AG04449 (cell line): ENCODE measurements around the gene CFAP97D2.
"Not testable (repeated sequence)": the region's sequence is repeated elsewhere in the genome, so short reads cannot be mapped to it uniquely, and the experiment has no call there.

ENCODE experiments used
- CTCF ChIA-PET: fragments of 350-600 bp; formaldehyde crosslinking; extraction: SDS; loops from one replicate; lab custom pipeline; 2021; ENCODE audit warnings: antibody characterized with exemption; lab: Yijun Ruan, JAX
- POLR2A ChIA-PET: fragments of 400-600, 350-600 bp; formaldehyde crosslinking; extraction: SDS; loops from one replicate; lab custom pipeline; 2020; ENCODE audit warnings: antibody characterized with exemption, inconsistent platforms; lab: Yijun Ruan, JAX
- DNase-seq: peaks from one replicate; pipeline ENCODE4 v3.0.0-alpha.2; 2010; ENCODE audit warnings: low read depth, low spot score
- H3K4me3 ChIP-seq: 2 replicates; pipeline ENCODE4 v1.5.1; 2011; ENCODE audit warnings: low read depth, mild to moderate bottlenecking, control low read depth, low read length
- TF ChIP-seq, protein P1 (sequence below): IDR thresholded peaks from one replicate; pipeline ENCODE4 v1.5.1; 2011; ENCODE audit warnings: mild to moderate bottlenecking, moderate library complexity, low read length, control low read depth, inconsistent platforms; ENCODE audit not compliant: insufficient read depth; ENCODE audit errors: missing control alignments

The CFAP97D2 gene

DNA sequence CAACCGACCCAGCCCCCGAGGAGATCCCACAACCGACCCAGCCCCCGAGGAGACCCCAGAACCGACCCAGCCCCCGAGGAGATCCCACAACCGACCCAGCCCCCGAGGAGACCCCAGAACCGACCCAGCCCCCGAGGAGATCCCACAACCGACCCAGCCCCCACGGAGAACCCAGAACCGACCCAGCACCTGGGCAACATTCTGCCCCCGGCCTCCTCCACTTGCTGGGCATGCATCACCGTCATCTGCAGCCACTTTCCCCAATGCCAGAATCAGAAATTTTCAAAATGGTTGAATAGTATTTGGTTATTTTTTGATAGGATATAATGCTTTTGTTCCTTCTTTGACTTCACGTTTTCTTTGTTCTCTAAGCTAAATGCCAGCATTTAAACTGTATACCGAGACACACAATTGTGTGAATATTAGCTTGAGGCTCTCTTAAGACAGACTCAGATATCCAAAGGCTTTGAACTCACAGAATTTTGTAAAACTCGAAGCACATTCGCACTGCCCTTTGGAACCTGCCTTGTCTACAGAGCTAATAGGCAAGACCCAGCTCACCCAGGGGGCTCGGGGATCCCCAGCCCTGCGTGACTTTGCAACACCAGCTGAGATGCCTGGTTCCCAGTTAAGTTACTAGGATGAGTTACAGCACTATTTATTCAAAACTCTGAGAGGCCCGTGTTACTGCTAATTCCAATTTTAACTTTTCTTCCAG, 31.1 kb upstream of the CFAP97D2 start:
- ChIA-PET CTCF (no interaction called here), POLR2A (no interaction called here)
- TF ChIP-seq, protein P1, sequence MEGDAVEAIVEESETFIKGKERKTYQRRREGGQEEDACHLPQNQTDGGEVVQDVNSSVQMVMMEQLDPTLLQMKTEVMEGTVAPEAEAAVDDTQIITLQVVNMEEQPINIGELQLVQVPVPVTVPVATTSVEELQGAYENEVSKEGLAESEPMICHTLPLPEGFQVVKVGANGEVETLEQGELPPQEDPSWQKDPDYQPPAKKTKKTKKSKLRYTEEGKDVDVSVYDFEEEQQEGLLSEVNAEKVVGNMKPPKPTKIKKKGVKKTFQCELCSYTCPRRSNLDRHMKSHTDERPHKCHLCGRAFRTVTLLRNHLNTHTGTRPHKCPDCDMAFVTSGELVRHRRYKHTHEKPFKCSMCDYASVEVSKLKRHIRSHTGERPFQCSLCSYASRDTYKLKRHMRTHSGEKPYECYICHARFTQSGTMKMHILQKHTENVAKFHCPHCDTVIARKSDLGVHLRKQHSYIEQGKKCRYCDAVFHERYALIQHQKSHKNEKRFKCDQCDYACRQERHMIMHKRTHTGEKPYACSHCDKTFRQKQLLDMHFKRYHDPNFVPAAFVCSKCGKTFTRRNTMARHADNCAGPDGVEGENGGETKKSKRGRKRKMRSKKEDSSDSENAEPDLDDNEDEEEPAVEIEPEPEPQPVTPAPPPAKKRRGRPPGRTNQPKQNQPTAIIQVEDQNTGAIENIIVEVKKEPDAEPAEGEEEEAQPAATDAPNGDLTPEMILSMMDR = no peak

GRCh38 chr13:114148521-114148855, 30.6 kb upstream of the CFAP97D2 start:
- no peak for DNase-seq
- POLR2A ChIA-PET = no interaction called here
- TF ChIP-seq, protein P1 = no peak
- CTCF ChIA-PET = no interaction called here
- no peak overlapping the region for H3K4me3 ChIP-seq

More for the DNA sequence above, 31.1 kb upstream of the CFAP97D2 start:
- H3K4me3 ChIP-seq = no peak overlapping the region
- DNase-seq = no peak

- H3K4me3 ChIP-seq, DNase-seq, POLR2A ChIA-PET, CTCF ChIA-PET: not testable (repeated sequence)
Observed at GRCh38 chr13:114148886-114149285, 30.2 kb upstream of the CFAP97D2 start.

GRCh38 chr13:114149774-114150740, 29.0 kb upstream of the CFAP97D2 start:
- CTCF ChIA-PET = no interaction called here
- POLR2A ChIA-PET = no interaction called here

GRCh38 chr13:114151031-114151430, 28.0 kb upstream of the CFAP97D2 start:
- DNase-seq = no peak
- H3K4me3 ChIP-seq = no peak overlapping the region
- ChIA-PET POLR2A (no interaction called here), CTCF (no interaction called here)
- TF ChIP-seq, protein P1 = no peak

More at GRCh38 chr13:114149774-114150740, 29.0 kb upstream of the CFAP97D2 start:
- TF ChIP-seq, protein P1 = no peak
- H3K4me3 ChIP-seq = no peak overlapping the region
- no peak for DNase-seq

GRCh38 chr13:114151565-114152284, 27.3 kb upstream of the CFAP97D2 start:
- ChIA-PET POLR2A (no interaction called here), CTCF (no interaction called here)
- TF ChIP-seq, protein P1 = no peak
- no peak for DNase-seq
- no peak overlapping the region for H3K4me3 ChIP-seq
